ENCODE measurements around the gene CCDC154. TPM values are rescaled to one million over a fixed set of nuclear protein-coding genes. Genes with fewer than 3 reads are reported as not detected.

Gene CCDC154
- total and polyA plus RNA-seq, 9 of the 15 experiments (the other 6 are each of a cell fraction or from before 2014, with no cell fraction given): 0.15 to 1.4 (median 0.20) TPM; not detected in 5

GRCh38 chr16:1447965-1448364 is 3.6 kb upstream of the CCDC154 start:
- FAIRE-seq (no peak), ATAC-seq (no peak), DNase-seq (ENCODE audit: extremely low read depth in 1 of 4, low spot score in 3 of 4) (no peak)
- in situ Hi-C loops (cut with MboI): no loop called here
- no peak overlapping the region for H2AFZ ChIP-seq (ENCODE audit: low read depth, low read length)
- H3K9me3 ChIP-seq (replicated peaks; ENCODE audit: control insufficient read depth, insufficient read depth, low read depth, low read length): no peaks in the 10 kb centered on the region
- no peak overlapping the region for H3K27ac ChIP-seq (ENCODE audit: extremely low read depth, low read depth, low read length)
- no peak overlapping the region for H3K4me2 ChIP-seq (ENCODE audit: insufficient read depth, low read length)
- BruUV-seq (replicated peaks): no TSS peak
- no peaks in the 10 kb centered on the region for H3K27me3 ChIP-seq (ENCODE audit: control insufficient read depth in 2 of 2, insufficient read depth in 2 of 2, low read length in 2 of 2)
- no peak for TF ChIP-seq ZNF133 (CRISPR knock-in tag; IDR thresholded peaks at IDR 0.05)
- peak; percentile 57; the same call in 1 of the 2 replicates for TF ChIP-seq POLR2G (IDR thresholded peaks at IDR 0.05; ENCODE audit: low read depth, low read length)
- H3K4me1 ChIP-seq (replicated peaks in 1 of 2; ENCODE audit: control insufficient read depth in 2 of 2, insufficient read depth in 2 of 2, low read length in 2 of 2): peaks cover 0 to 54% of the 10 kb centered on the region in 2 experiments; a peak in 2 of 5 replicates
- no peak overlapping the region for H3K4me3 ChIP-seq
- CTCF ChIA-PET (ENCODE audit: low intra/inter-chr PET ratio): no interaction called here
- H4K20me1 ChIP-seq (replicated peaks; ENCODE audit: control insufficient read depth, insufficient read depth, low read length): no peaks in the 10 kb centered on the region
- H3K9me1 ChIP-seq (ENCODE audit: control insufficient read depth, insufficient read depth, low read length): no peaks in the 10 kb centered on the region
- intact Hi-C loops (cut with micrococcal nuclease): no loop called here
- H3K9ac ChIP-seq (ENCODE audit: insufficient read depth in 1 of 2, low read depth in 2 of 2, low read length in 2 of 2): no peak overlapping the region
- no peaks in the 10 kb centered on the region for H3K79me2 ChIP-seq (ENCODE audit: control insufficient read depth, insufficient read depth, low read length)
- H3K36me3 ChIP-seq (ENCODE audit: control insufficient read depth, insufficient read depth, low read length): peaks cover 65% of the 10 kb centered on the region; the same call in 1 of the 3 replicates
- WGBS (ENCODE audit: insufficient coverage, low coverage, missing lambda C conversion rate): 84% methylated on average over 9 of the region's 11 CpGs
- POLR2A ChIA-PET: no interaction called here

- ATAC-seq (no peak), DNase-seq (ENCODE audit: extremely low read depth in 1 of 4, low spot score in 3 of 4) (no peak), FAIRE-seq (no peak)
- TF ChIP-seq HMGN3 (IDR thresholded peaks at IDR 0.05; ENCODE audit: borderline replicate concordance, extremely low read depth, insufficient read length, low read depth, low read length) (peak; percentile 25), CBX1 (IDR thresholded peaks at IDR 0.05; ENCODE audit: low read depth) (no peak), POLR2G (IDR thresholded peaks at IDR 0.05; ENCODE audit: low read depth, low read length) (0 out of 2 replicates have a peak, but pooled peaks have one; percentile 6), ZBTB9 (CRISPR knock-in tag; IDR thresholded peaks at IDR 0.05) (no peak), ZNF740 (CRISPR knock-in tag; IDR thresholded peaks at IDR 0.05) (0 out of 2 replicates have a peak, but pooled peaks have one; percentile 21), ZNF740 (tag; IDR thresholded peaks at IDR 0.05) (no peak), ZBTB33 (CRISPR knock-in tag; IDR thresholded peaks at IDR 0.05) (0 out of 2 replicates have a peak, but pooled peaks have one; percentile 61)
- BruUV-seq (replicated peaks): no TSS peak
- ChIA-PET CTCF (ENCODE audit: low intra/inter-chr PET ratio) (no interaction called here), POLR2A (interaction anchor here (0.6 to 1.5 kb wide), 2 partner anchors 20 to 26 kb away, joined by 3 to 8 read pairs; partner anchors contain the start of gene UQCC4)
- Histone ChIP-seq H3K9me1 (ENCODE audit: control insufficient read depth, insufficient read depth, low read length) (no peaks in the 10 kb centered on the region), H3K27me3 (ENCODE audit: control insufficient read depth in 2 of 2, insufficient read depth in 2 of 2, low read length in 2 of 2) (no peaks in the 10 kb centered on the region), H3K4me1 (replicated peaks in 1 of 2; ENCODE audit: control insufficient read depth in 2 of 2, insufficient read depth in 2 of 2, low read length in 2 of 2) (peaks cover 0 to 54% of the 10 kb centered on the region in 2 experiments; a peak in 2 of 5 replicates), H3K4me2 (ENCODE audit: insufficient read depth, low read length) (no peak overlapping the region), H3K27ac (ENCODE audit: extremely low read depth, low read depth, low read length) (no peak overlapping the region), H3K9ac (ENCODE audit: insufficient read depth in 1 of 2, low read depth in 2 of 2, low read length in 2 of 2) (no peak overlapping the region; a peak in 1 of 4 replicates), H4K20me1 (replicated peaks; ENCODE audit: control insufficient read depth, insufficient read depth, low read length) (no peaks in the 10 kb centered on the region), H3K4me3 (no peak overlapping the region), H3K36me3 (ENCODE audit: control insufficient read depth, insufficient read depth, low read length) (peaks cover 52% of the 10 kb centered on the region; the same call in 1 of the 3 replicates), H2AFZ (ENCODE audit: low read depth, low read length) (no peak overlapping the region), H3K79me2 (ENCODE audit: control insufficient read depth, insufficient read depth, low read length) (no peaks in the 10 kb centered on the region), H3K9me3 (replicated peaks; ENCODE audit: control insufficient read depth, insufficient read depth, low read depth, low read length) (no peaks in the 10 kb centered on the region)
- in situ Hi-C loops (cut with MboI) (no loop called here), intact Hi-C loops (cut with micrococcal nuclease) (no loop called here)
- 91% methylated on average over 29 of the region's 41 CpGs for WGBS (ENCODE audit: insufficient coverage, low coverage, missing lambda C conversion rate)
These were observed 2.1 kb upstream of the CCDC154 start for GRCh38 chr16:1446296-1447080.
